ENCODE results near the gene METTL4.

METTL4 gene

GRCh38 chr18:2515171-2515787, 56.0 kb downstream of the METTL4 start:
- DNase-seq: no peak

GRCh38 chr18:2513616-2514015, 57.7 kb downstream of the METTL4 start:
- DNase-seq: no peak

GRCh38 chr18:2512059-2512458, 59.2 kb downstream of the METTL4 start:
- no peak for DNase-seq

GRCh38 chr18:2511451-2511850, 59.9 kb downstream of the METTL4 start:
- no peak for DNase-seq

GRCh38 chr18:2510416-2510815, 60.9 kb downstream of the METTL4 start:
- DNase-seq: no peak

GRCh38 chr18:2508678-2509077, 62.6 kb downstream of the METTL4 start:
- no peak for DNase-seq

GRCh38 chr18:2508155-2508554, 63.1 kb downstream of the METTL4 start:
- DNase-seq: no peak

- no peak for DNase-seq
Measured at GRCh38 chr18:2504642-2505041, 66.7 kb downstream of the METTL4 start.

GRCh38 chr18:2502880-2503279, 68.4 kb downstream of the METTL4 start:
- DNase-seq: no peak

GRCh38 chr18:2502394-2502793, 68.9 kb downstream of the METTL4 start:
- DNase-seq: no peak

- DNase-seq: no peak
Measured at GRCh38 chr18:2497797-2498196, 73.5 kb downstream of the METTL4 start.

GRCh38 chr18:2495381-2495780, 75.9 kb downstream of the METTL4 start:
- DNase-seq: no peak

GRCh38 chr18:2494921-2495320, 76.4 kb downstream of the METTL4 start:
- no peak for DNase-seq

All from stimulated activated CD4-positive, alpha-beta T cell treated with anti-CD3 and anti-CD28 coated beads, Interleukin-1b, Interleukin-23, amount 100 ng/mL, for 48 hours (primary cell).